HEK293 (cell line): ENCODE results near the gene RHBDF2.

Experiments
- CTCF ChIA-PET: fragments of 350-600 bp; formaldehyde crosslinking; extraction: SDS; loops from one replicate; lab custom pipeline; 2021; ENCODE audit warnings: antibody characterized with exemption; lab: Yijun Ruan, JAX
- POLR2A ChIA-PET: fragments of 300-600 bp; formaldehyde crosslinking; extraction: SDS; loops from one replicate; lab custom pipeline; 2020; ENCODE audit warnings: antibody characterized with exemption, inconsistent platforms; lab: Yijun Ruan, JAX
- H3K27ac ChIP-seq: fragments of 200-500 bp; sonication (Bioruptor generic); 2 replicates; pipeline ENCODE4 v1.5.1; 2014; ENCODE audit warnings: low read depth, low read length, control low read depth, inconsistent platforms; ENCODE audit errors: extremely low read depth
- H3K36me3 ChIP-seq, 2 experiments: fragments of 200-500 bp in 1 of 2; sonication (Bioruptor generic) in 1 of 2; 1 replicate in 1 of 2; 2 replicates in 1 of 2; pipeline ENCODE4 v1.5.1; 2014 to 2017; ENCODE audit warnings: inconsistent platforms in 2 of 2, low read length in 2 of 2; ENCODE audit not compliant: control insufficient read depth in 2 of 2, insufficient read depth in 1 of 2
- H3K4me1 ChIP-seq: fragments of 200-500 bp; sonication (Bioruptor generic); 2 replicates; pipeline ENCODE4 v1.5.1; 2014; ENCODE audit warnings: mild to moderate bottlenecking, low read length, inconsistent platforms; ENCODE audit not compliant: control insufficient read depth, insufficient read depth
- H3K4me3 ChIP-seq: 2 replicates; pipeline ENCODE4 v1.5.1; 2011; ENCODE audit warnings: low read depth, mild to moderate bottlenecking, control low read depth, low read length, moderate library complexity
- H3K9me3 ChIP-seq: fragments of 200-500 bp; sonication (Bioruptor generic); 2 replicates; pipeline ENCODE4 v1.5.1; 2014; ENCODE audit warnings: low read depth, low read length, inconsistent platforms; ENCODE audit not compliant: control insufficient read depth, insufficient read depth
- ATF2 ChIP-seq: fragments of 450-650 bp; formaldehyde crosslinking; IDR thresholded peaks from 2 replicates; pipeline ENCODE4 v1.5.1; 2016; ENCODE audit warnings: missing biosample characterization, missing genetic modification characterization, low read depth
- FEZF1 ChIP-seq: fragments of 450-650 bp; formaldehyde crosslinking; IDR thresholded peaks from 2 replicates; pipeline ENCODE4 v1.5.1; 2016; ENCODE audit warnings: missing biosample characterization, missing genetic modification characterization
- GLIS1 ChIP-seq: fragments of 450-650 bp; formaldehyde crosslinking; IDR thresholded peaks from 2 replicates; pipeline ENCODE4 v1.5.1; 2016; ENCODE audit warnings: missing biosample characterization, missing genetic modification characterization
- KLF1 ChIP-seq: fragments of 450-650 bp; formaldehyde crosslinking; IDR thresholded peaks from 2 replicates; pipeline ENCODE4 v1.5.1; 2016; ENCODE audit warnings: missing biosample characterization, missing genetic modification characterization
- KLF8 ChIP-seq: fragments of 450-650 bp; formaldehyde crosslinking; IDR thresholded peaks from 2 replicates; pipeline ENCODE4 v1.5.1; 2016; ENCODE audit warnings: missing biosample characterization, missing genetic modification characterization
- REST ChIP-seq: fragments of 450-650 bp; formaldehyde crosslinking; IDR thresholded peaks from 2 replicates; pipeline ENCODE4 v1.5.1; 2016; ENCODE audit warnings: missing biosample characterization, missing genetic modification characterization
- SP2 ChIP-seq: fragments of 450-650 bp; formaldehyde crosslinking; IDR thresholded peaks from 2 replicates; pipeline ENCODE4 v1.5.1; 2016; ENCODE audit warnings: missing biosample characterization, missing genetic modification characterization
- SP7 ChIP-seq: fragments of 450-650 bp; formaldehyde crosslinking; IDR thresholded peaks from 2 replicates; pipeline ENCODE4 v1.5.1; 2016; ENCODE audit warnings: missing biosample characterization, missing genetic modification characterization
- ZFP3 ChIP-seq: fragments of 450-650 bp; formaldehyde crosslinking; IDR thresholded peaks from 2 replicates; pipeline ENCODE4 v1.5.1; 2016; ENCODE audit warnings: low read depth, missing biosample characterization, missing genetic modification characterization
- ZNF114 ChIP-seq: fragments of 450-650 bp; formaldehyde crosslinking; IDR thresholded peaks from 2 replicates; pipeline ENCODE4 v1.5.0; 2017; ENCODE audit warnings: missing biosample characterization, missing genetic modification characterization
- ZNF132 ChIP-seq: fragments of 450-650 bp; formaldehyde crosslinking; IDR thresholded peaks from 2 replicates; pipeline ENCODE4 v1.5.1; 2017; ENCODE audit warnings: missing biosample characterization, missing genetic modification characterization, borderline replicate concordance
- ZNF138 ChIP-seq: fragments of 450-650 bp; formaldehyde crosslinking; IDR thresholded peaks from 2 replicates; pipeline ENCODE4 v1.5.1; 2016; ENCODE audit warnings: missing biosample characterization, missing genetic modification characterization, borderline replicate concordance
- ZNF223 ChIP-seq: fragments of 450-650 bp; formaldehyde crosslinking; IDR thresholded peaks from 2 replicates; pipeline ENCODE4 v1.5.1; 2016; ENCODE audit warnings: missing biosample characterization, missing genetic modification characterization
- ZNF354C ChIP-seq: fragments of 450-650 bp; formaldehyde crosslinking; IDR thresholded peaks from 2 replicates; pipeline ENCODE4 v1.5.1; 2016; ENCODE audit warnings: missing biosample characterization, missing genetic modification characterization, low read depth, borderline replicate concordance
- ZNF416 ChIP-seq: fragments of 450-650 bp; formaldehyde crosslinking; IDR thresholded peaks from 2 replicates; pipeline ENCODE4 v1.5.1; 2016; ENCODE audit warnings: missing biosample characterization, missing genetic modification characterization
- ZNF433 ChIP-seq: fragments of 450-650 bp; formaldehyde crosslinking; IDR thresholded peaks from 2 replicates; pipeline ENCODE4 v1.5.1; 2016; ENCODE audit warnings: missing biosample characterization, missing genetic modification characterization, low read depth
- ZNF548 ChIP-seq: fragments of 450-650 bp; formaldehyde crosslinking; IDR thresholded peaks from 2 replicates; pipeline ENCODE4 v1.5.1; 2016; ENCODE audit warnings: missing biosample characterization, missing genetic modification characterization
- ZNF704 ChIP-seq: fragments of 450-650 bp; formaldehyde crosslinking; IDR thresholded peaks from 2 replicates; pipeline ENCODE4 v1.5.1; 2016; ENCODE audit warnings: missing biosample characterization, missing genetic modification characterization
- ZNF76 ChIP-seq: fragments of 450-650 bp; formaldehyde crosslinking; IDR thresholded peaks from 2 replicates; pipeline ENCODE4; 2016; ENCODE audit warnings: low read depth, missing biosample characterization, missing genetic modification characterization, borderline replicate concordance

Gene RHBDF2

GRCh38 chr17:76492123-76492988 is 8.9 kb downstream of the RHBDF2 start:
- CTCF ChIA-PET, result interaction anchor here (0.7 to 2.6 kb wide), 10 partner anchors 13 to 152 kb away, joined by 3 to 14 read pairs (median 3); partner anchors contain the start of gene AANAT
- Histone ChIP-seq H3K27ac (no peak overlapping the region), H3K9me3 (no peaks in the 10 kb centered on the region), H3K4me3 (no peak overlapping the region), H3K36me3 (no peaks in the 10 kb centered on the region), H3K4me1 (peaks cover 4% of the 10 kb centered on the region; the same call in 1 of the 2 replicates)
- TF ChIP-seq KLF1, result peak; percentile 67
- TF ChIP-seq ZNF433 (tag by site-specific recombination), result no peak
- peak; percentile 40; the same call in 1 of the 2 replicates for TF ChIP-seq GLIS1
- TF ChIP-seq ZNF704 (tag by site-specific recombination), result no peak
- TF ChIP-seq ZNF114 (tag by site-specific recombination), result no peak
- no peak for TF ChIP-seq ZNF354C (tag by site-specific recombination)
- peak; percentile 28; the same call in 1 of the 2 replicates for TF ChIP-seq SP2 (tag by site-specific recombination)
- POLR2A ChIA-PET, result no interaction called here

DNA sequence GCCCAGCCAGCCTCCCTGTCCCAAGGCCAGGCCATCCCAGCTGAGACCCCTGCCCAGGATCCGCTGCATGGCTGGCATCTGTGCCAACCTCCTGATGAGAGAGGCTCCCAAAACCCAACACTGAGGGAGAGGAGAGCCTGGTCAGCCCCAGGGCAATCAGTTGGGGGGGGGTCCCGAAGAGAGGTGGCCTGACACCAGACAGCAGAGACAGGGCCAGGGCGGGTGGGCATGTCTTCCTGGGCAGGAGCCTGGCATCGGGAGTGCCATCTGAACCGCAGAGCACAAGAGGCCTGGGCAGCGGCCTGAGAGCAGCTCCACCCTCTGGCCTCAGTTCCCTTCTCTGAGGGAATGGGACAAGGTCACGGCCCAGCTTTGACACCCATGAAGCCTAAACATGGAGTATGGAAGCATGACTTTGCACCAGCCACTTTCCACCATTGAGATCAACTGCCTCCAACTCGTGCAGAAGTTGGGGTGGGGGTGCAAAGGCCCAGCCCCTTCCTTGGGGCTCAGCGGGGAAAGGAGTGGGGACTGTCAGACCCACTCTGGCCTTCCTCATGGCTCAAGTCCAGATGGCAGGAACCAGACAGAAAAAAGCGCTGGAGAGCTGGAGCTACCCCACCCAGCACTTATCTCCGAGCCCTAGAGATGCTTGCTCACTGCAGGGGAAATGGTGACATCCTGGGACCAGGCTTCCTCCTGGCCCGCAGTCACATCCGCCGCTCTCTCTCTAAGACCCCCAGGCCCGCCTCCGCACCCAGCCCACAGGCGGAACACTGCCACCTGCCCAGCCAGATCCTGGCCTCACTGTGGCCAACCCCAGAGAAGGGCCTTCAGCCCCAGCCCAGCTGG is 9.7 kb downstream of the RHBDF2 start:
- no peak overlapping the region for H3K4me3 ChIP-seq
- TF ChIP-seq KLF8 (tag by site-specific recombination) (no peak), SP7 (tag by site-specific recombination) (no peak), ZNF76 (tag by site-specific recombination) (no peak), ZNF223 (tag by site-specific recombination) (no peak), ZNF138 (tag by site-specific recombination) (no peak), ZNF548 (no peak), FEZF1 (no peak), ATF2 (tag by site-specific recombination) (no peak), REST (tag by site-specific recombination) (no peak), ZNF132 (tag by site-specific recombination) (no peak), ZFP3 (no peak), ZNF416 (tag by site-specific recombination) (no peak)
- TF ChIP-seq, all 188 proteins: peak for 0
- Histone ChIP-seq H3K36me3 (no peaks in the 10 kb centered on the region), H3K4me1 (peaks cover 4% of the 10 kb centered on the region; the same call in 1 of the 2 replicates), H3K27ac (no peak overlapping the region), H3K9me3 (no peaks in the 10 kb centered on the region)
- CTCF ChIA-PET, result interaction anchor here (0.6 to 2.6 kb wide), 9 partner anchors 8 to 1344 kb away, joined by 3 to 14 read pairs (median 3); partner anchors contain the start of genes AANAT and UBE2O
- POLR2A ChIA-PET, result no interaction called here
